OCI-LY1 (cell line): ENCODE results near the gene TADA3.

Experiments
- H2AFZ ChIP-seq: fragments of 200-600 bp; sonication (generic), shearing (Covaris generic); 2 replicates; pipeline ENCODE4 v1.6.0; 2014; ENCODE audit warnings: antibody characterized with exemption, mild to moderate bottlenecking, low read length
- H3F3A ChIP-seq: fragments of 200-600 bp; sonication (generic), shearing (Covaris generic); 2 replicates; pipeline ENCODE4 v1.6.0; 2014; ENCODE audit warnings: mild to moderate bottlenecking, antibody characterized with exemption, low read length, moderate library complexity; ENCODE audit not compliant: insufficient read depth
- H3K27ac ChIP-seq: fragments of 200-600 bp; sonication (generic); 2 replicates; pipeline ENCODE4 v1.5.1; 2014; ENCODE audit warnings: low read length, mixed run types, mild to moderate bottlenecking, low read depth; ENCODE audit not compliant: poor library complexity, severe bottlenecking
- H3K27me3 ChIP-seq: fragments of 200-600 bp; sonication (generic); 2 replicates; pipeline ENCODE4 v1.6.0; 2014; ENCODE audit warnings: antibody characterized with exemption, mild to moderate bottlenecking, low read length, moderate library complexity; ENCODE audit not compliant: insufficient read depth
- H3K36me3 ChIP-seq: fragments of 200-600 bp; sonication (generic); 2 replicates; pipeline ENCODE4 v1.6.1; 2014; ENCODE audit warnings: mild to moderate bottlenecking, antibody characterized with exemption, low read length, moderate library complexity, mixed read lengths; ENCODE audit not compliant: insufficient read depth
- H3K4me1 ChIP-seq: fragments of 200-600 bp; sonication (generic); 2 replicates; pipeline ENCODE4 v1.5.1; 2014; ENCODE audit warnings: mild to moderate bottlenecking, low read length, moderate library complexity; ENCODE audit not compliant: insufficient read depth, severe bottlenecking
- H3K4me2 ChIP-seq: fragments of 200-600 bp; sonication (generic), shearing (Covaris generic); 2 replicates; pipeline ENCODE4 v1.6.1; 2014; ENCODE audit warnings: low read length
- H3K4me3 ChIP-seq: fragments of 200-600 bp; sonication (generic); 2 replicates; pipeline ENCODE4 v1.5.1; 2014; ENCODE audit warnings: low read length, low read depth, mild to moderate bottlenecking, mixed read lengths; ENCODE audit not compliant: poor library complexity, severe bottlenecking
- H3K79me2 ChIP-seq: fragments of 200-600 bp; shearing (Covaris generic); 2 replicates; pipeline ENCODE4 v1.6.1; 2016; ENCODE audit warnings: mixed run types, low read length, mixed read lengths; ENCODE audit not compliant: insufficient read depth
- H3K9ac ChIP-seq: fragments of 200-600 bp; sonication (generic), shearing (Covaris generic); 2 replicates; pipeline ENCODE4 v1.6.1; 2014; ENCODE audit warnings: mild to moderate bottlenecking, low read length, mixed read lengths
- H3K9me2 ChIP-seq: fragments of 200-600 bp; sonication (generic), shearing (Covaris generic); 2 replicates; pipeline ENCODE4 v1.6.1; 2014; ENCODE audit warnings: low read depth, mild to moderate bottlenecking, low read length, mixed read lengths
- H3K9me3 ChIP-seq: fragments of 200-600 bp; shearing (Covaris generic); 2 replicates; pipeline ENCODE4 v1.6.1; 2014; ENCODE audit warnings: low read length, mixed read lengths
- H4K20me1 ChIP-seq: fragments of 200-600 bp; sonication (generic), shearing (Covaris generic); 2 replicates; pipeline ENCODE4 v1.6.0; 2016; ENCODE audit warnings: mild to moderate bottlenecking, low read length; ENCODE audit not compliant: insufficient read depth
- EZH2 ChIP-seq: fragments of 200-600 bp; sonication (generic), shearing (Covaris generic); IDR thresholded peaks from 2 replicates; pipeline ENCODE4 v1.8.0; 2017; ENCODE audit warnings: borderline replicate concordance, mixed run types, mild to moderate bottlenecking, antibody characterized with exemption, low read length, moderate library complexity, mixed read lengths
- TF ChIP-seq, protein P1 (sequence below): fragments of 200-600 bp; sonication (generic), shearing (Covaris generic); IDR thresholded peaks from 2 replicates; pipeline ENCODE4 v1.5.1; 2017; ENCODE audit warnings: mild to moderate bottlenecking, antibody characterized with exemption, low read length, moderate library complexity, mixed read lengths

TADA3 gene

DNA sequence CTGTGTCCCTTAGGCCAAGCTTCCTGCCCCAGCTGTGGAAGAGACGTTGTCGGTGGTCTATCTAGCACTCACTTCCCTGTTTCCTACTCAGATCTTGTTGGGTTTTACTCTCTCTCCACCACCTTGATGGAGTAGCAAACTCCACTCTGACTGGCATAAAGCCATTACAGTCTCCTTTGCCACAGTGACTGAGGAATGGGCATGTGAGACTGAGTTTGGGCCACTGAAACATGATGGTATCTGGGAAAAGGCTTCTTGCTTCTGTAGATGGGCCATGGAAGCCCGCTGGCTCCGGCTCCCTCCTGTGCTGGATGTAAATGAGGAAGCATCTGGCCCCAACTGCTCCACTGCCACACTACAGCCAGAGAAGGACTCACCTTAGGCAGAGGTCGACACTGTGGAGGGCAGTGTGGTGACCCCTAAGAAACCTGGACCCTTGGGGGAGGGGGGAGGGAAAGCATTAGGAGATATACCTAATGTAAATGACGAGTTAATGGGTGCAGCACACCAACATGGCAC lies 13.1 kb downstream of the TADA3 start:
- H3K27ac ChIP-seq: peak overlapping the region; percentile 88
- no peaks in the 10 kb centered on the region for H3K79me2 ChIP-seq
- no peaks in the 10 kb centered on the region for H3K27me3 ChIP-seq
- H4K20me1 ChIP-seq: no peaks in the 10 kb centered on the region
- H2AFZ ChIP-seq: no peak overlapping the region
- no peak for TF ChIP-seq EZH2
- TF ChIP-seq, protein P1, sequence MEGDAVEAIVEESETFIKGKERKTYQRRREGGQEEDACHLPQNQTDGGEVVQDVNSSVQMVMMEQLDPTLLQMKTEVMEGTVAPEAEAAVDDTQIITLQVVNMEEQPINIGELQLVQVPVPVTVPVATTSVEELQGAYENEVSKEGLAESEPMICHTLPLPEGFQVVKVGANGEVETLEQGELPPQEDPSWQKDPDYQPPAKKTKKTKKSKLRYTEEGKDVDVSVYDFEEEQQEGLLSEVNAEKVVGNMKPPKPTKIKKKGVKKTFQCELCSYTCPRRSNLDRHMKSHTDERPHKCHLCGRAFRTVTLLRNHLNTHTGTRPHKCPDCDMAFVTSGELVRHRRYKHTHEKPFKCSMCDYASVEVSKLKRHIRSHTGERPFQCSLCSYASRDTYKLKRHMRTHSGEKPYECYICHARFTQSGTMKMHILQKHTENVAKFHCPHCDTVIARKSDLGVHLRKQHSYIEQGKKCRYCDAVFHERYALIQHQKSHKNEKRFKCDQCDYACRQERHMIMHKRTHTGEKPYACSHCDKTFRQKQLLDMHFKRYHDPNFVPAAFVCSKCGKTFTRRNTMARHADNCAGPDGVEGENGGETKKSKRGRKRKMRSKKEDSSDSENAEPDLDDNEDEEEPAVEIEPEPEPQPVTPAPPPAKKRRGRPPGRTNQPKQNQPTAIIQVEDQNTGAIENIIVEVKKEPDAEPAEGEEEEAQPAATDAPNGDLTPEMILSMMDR: no peak
- no peak overlapping the region for H3K9ac ChIP-seq
- H3K36me3 ChIP-seq: peaks cover 22% of the 10 kb centered on the region; the same call in 1 of the 2 replicates
- H3K4me1 ChIP-seq: peaks cover 34% of the 10 kb centered on the region
- no peak overlapping the region for H3K4me3 ChIP-seq
- no peak overlapping the region for H3K4me2 ChIP-seq
- no peaks in the 10 kb centered on the region for H3K9me2 ChIP-seq
- H3F3A ChIP-seq: no peaks in the 10 kb centered on the region
- no peaks in the 10 kb centered on the region for H3K9me3 ChIP-seq

DNA sequence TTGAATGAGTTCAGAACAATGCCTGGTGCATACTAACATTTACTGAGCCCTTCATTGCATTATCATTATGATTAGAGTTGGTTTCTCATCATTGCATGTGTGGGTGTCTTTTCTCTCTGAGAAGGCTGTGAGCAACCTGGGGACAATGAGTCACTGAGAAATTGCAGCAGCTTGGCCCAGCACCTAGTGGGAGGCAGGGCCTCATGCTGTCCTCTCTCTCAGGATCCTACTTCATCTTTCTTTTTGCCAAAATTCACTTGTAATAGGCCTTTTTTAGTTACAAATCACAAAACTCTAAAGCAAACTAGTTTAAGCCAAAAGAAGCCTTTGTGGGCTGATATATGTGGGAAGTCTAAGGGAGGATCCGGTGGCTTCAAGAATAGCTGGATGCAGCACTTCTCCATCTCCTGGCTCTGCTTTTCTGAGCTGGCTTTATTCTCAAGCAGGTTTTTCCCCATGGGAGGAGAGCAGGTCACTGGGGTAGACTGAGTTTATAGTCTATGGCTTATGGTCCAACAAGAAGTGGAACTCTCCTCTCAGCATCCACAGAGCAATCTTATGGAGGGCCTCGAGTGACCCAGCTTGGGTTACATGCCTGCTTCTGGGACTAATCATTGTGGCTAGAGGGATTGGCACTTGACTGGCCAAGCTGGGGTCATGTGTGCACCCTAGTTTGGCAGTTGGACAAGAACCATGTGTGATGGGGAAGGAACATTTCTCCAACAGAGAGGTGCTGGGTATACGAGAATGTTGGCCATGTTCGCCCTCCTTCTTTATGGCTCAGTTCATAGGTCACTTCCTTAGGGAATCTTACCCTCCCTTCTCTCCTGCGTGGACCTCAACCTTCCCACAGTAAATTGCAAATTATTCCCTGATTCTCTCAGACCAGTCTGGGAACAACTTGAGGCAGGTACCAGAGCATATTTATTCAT lies 13.9 kb downstream of the TADA3 start:
- Histone ChIP-seq H2AFZ (no peak overlapping the region), H3K9me3 (no peaks in the 10 kb centered on the region), H3K4me1 (peaks cover 34% of the 10 kb centered on the region), H3K4me2 (no peak overlapping the region), H3K79me2 (no peaks in the 10 kb centered on the region), H3K27ac (no peak overlapping the region), H3F3A (no peaks in the 10 kb centered on the region), H3K36me3 (peaks cover 16% of the 10 kb centered on the region; the same call in 1 of the 2 replicates), H3K9me2 (no peaks in the 10 kb centered on the region), H3K27me3 (no peaks in the 10 kb centered on the region), H3K4me3 (no peak overlapping the region), H3K9ac (no peak overlapping the region), H4K20me1 (no peaks in the 10 kb centered on the region)
- TF ChIP-seq, protein P1: no peak
- TF ChIP-seq EZH2: no peak

DNA sequence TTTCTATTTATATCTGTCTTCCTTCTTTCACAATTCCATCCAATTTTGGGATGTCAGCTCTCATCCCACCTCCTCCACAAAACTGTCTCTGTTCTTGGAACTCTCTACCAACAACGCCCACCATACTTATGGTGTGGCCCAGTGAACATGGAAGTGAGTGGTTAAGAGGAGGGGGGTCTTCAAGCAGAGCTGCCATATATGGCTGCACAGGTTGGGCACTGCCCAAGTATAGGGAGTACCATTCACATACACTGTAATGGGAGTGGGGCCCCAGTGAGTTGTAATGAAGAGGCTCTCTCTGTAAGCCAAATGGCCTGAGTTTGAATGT lies 14.6 kb downstream of the TADA3 start:
- no peaks in the 10 kb centered on the region for H3K27me3 ChIP-seq
- H3K36me3 ChIP-seq: peaks cover 12% of the 10 kb centered on the region; the same call in 1 of the 2 replicates
- no peak overlapping the region for H3K9ac ChIP-seq
- H4K20me1 ChIP-seq: no peaks in the 10 kb centered on the region
- no peaks in the 10 kb centered on the region for H3K9me2 ChIP-seq
- H3K4me3 ChIP-seq: no peak overlapping the region
- no peaks in the 10 kb centered on the region for H3K79me2 ChIP-seq
- H3K9me3 ChIP-seq: no peaks in the 10 kb centered on the region
- H3F3A ChIP-seq: no peaks in the 10 kb centered on the region
- no peak overlapping the region for H3K27ac ChIP-seq
- no peak overlapping the region for H2AFZ ChIP-seq
- TF ChIP-seq EZH2: no peak
- peaks cover 34% of the 10 kb centered on the region for H3K4me1 ChIP-seq
- no peak overlapping the region for H3K4me2 ChIP-seq
